GM19328 (cell line): Measurements from ENCODE around the gene XIST.
"Not testable (repeated sequence)": the region's sequence is repeated elsewhere in the genome, so short reads cannot be mapped to it uniquely, and the experiment has no call there.

Source experiments
- ATAC-seq: cut with Tn5 transposase; IDR thresholded peaks from one replicate; pipeline ENCODE4 v1.9.1; 2021; ENCODE audit warnings: mild to moderate bottlenecking, moderate library complexity; ENCODE audit not compliant: unreplicated experiment

Gene XIST

DNA sequence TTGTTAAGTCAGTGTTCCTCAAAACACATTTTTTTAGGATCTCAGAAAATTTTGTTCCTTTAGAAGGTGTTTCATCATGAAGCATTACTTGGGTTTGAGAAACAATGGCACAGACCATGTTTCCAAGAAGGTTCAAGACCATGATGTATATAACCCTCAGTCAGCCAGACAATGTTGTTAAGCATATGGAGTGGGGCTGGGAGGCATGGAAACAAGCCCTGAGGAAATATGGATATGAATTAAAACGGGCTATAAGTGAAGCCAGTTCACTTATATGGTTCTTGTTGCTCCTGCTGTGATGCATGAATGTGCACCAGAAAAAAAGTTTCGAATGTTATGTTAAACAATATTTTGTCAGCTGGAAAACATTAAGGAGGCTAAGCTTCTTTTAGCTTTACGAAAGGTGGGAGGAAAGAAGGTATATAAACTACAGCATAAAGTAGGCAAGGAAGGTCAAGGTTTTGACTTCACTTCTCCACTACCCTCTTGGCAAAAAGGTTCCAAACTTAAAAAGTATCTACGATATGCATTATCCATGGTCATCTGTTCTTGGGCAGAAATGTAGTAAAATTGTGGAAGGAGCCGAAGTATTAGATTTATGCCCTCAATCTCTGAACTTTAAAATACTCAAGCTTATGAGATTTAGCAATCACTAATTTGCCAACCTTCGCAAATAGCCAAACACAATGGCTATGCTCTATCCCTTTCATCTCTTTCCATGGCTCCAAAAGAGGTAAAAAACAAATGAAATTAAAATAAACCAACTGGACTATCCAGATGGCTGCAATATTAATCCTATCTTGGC, 12.2 kb downstream of the XIST start:
- no peak for ATAC-seq

DNA sequence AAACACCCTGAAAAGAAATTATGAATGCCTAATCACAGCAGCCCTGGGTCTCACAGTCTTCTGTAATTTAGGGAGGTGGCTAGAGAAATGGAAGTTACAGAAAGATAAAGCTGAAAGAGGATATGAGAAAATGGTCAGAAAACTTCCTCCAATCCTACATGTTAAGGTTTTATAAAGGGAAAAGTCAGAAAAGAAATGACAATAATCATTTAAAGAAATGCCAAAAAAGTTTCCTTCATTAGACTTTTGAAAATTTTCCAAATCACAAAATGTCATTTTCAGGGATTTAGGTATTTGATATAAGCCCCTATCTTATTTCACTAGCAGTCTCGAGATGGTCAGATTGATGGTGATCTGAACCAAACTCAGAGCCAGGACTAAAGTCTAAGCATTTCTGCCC, 13.4 kb downstream of the XIST start:
- no peak for ATAC-seq

DNA sequence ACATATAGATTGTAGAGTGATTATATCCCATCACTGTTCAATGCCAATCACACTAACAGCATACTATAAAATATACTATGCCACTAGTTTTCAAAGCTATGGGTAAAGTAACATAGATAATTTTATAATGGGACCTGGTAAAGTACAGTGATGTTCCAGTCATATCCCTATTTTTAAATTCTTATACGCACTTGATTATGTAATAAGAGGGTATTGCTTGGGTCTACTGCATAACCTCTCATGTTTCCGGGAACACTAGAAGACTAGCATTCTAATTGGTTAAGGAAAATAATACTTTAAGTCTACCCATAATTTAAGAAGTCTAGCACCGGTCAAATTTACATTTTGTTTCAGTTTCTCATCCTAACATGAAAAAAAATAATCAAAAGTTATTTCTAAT, 14.4 kb downstream of the XIST start:
- ATAC-seq, result no peak

DNA sequence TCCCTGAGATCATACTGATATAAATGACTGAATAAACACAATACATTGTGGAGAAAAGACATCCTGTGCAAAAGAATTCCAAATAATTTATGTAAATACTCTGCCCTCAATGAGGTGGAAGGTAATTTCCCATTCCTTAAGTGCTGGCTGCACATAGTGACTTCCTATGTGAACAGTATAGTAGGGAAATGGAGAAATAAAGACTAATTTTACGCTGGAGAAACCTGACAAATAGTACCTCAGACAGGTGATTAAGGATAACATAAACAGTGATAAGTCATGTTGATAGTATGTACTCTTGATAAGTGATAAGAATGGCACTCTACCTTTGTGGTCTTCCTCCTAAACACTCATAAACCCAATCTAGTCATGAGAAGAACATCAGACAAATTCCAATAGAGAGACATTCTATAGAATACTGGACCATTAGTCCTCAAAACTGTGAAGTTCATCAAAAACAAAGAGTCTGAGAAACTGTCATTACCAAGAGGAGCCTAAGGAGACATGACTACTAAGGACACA, 15.5 kb downstream of the XIST start:
- ATAC-seq, result no peak

DNA sequence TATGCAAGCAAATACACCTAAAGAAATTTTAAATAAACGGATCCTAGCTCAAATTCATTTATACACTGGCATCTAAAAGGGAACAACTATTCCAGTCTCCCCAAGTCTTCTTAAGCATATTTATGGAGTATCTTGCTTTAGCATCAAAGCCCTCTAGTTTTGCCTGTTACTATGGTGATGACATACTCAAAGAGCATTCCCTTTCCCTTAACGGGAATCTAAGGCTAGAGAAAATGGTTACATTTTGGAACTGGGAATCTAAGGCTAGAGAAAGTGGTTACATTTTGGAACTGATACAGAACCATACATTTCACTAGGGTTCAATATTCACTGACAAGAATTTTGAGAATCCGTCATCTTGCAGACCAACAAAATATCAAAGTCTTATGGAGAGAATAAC, 18.3 kb downstream of the XIST start:
- ATAC-seq, result no peak

DNA sequence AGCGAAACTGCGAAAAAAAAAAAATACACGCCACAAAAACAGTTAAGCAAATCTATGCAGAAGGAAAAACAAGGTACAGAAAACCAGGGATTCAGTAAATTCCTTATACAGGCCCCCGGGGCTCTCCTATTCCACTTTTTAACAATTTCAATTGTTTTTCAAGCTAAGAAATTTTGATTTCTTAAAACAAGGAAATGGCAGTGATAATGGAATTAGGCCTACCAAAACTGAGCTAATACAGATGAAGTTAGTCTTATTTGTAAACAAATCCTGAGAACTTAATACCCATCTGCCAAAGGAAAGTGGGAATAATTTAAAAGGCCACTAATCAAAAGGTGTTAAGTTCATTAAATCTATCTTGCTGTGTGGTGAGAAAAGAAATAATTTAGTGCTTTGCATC, 20.2 kb downstream of the XIST start:
- ATAC-seq, result no peak

DNA sequence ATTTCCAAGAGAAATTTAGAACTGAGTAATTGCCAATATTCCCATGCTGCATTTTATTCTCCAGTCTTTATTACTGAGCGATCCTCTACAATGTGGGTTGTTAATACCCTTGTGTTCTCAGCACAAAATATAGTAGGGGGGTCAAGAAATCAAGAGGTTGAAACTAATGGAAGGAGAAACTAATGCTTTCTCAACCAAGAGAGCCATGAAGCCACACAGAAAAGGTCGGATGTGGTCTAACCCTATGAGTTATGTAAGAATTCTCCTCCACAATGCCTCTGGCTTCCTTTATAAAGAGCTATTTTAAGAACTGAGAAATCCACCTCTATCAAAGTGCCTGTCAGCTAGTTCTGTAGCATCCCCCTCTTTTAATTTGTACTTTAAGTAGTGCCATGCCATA, 21.0 kb downstream of the XIST start:
- no peak for ATAC-seq

DNA sequence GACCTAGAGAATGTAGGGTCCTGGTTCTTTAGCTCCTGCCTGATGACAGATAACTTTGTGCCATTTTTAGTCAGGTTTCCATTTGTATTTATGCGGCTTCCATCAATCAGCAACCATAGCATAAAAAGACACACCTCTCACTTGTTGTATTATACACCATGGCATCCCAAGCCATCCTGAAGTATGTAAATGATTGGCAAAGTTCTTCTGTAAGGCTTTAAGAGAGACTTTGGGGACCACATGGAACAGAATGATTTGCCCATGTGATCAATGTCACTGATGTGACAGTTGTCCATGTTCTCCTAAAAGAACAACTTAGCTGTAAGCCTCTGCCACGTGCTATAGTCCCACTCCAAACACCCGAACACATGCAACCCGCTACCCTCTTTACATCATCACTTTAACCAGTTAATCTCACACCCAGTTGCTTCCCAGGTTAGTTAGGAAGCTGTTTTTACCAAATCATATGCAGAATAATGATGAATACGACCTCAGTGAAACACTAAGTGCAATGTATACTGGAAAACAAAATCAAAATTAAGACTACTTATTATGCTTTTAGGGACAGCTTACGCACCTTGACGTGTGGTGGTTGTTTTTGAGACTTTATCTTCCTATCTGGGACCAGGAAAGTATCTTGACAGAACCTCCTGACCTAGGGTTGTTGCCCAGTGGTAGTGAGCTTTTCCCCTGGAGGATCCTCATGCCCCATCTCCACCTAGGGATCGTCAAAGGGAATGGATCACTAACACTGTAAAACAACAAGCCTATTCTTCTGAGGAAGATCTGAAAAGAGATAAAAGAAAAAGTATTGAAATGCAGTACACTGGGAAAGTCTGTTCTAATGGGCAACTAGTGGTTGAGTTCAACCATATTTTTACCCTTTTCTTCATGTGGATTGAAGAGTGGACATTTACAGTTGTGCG, 21.8 kb downstream of the XIST start:
- no peak for ATAC-seq

DNA sequence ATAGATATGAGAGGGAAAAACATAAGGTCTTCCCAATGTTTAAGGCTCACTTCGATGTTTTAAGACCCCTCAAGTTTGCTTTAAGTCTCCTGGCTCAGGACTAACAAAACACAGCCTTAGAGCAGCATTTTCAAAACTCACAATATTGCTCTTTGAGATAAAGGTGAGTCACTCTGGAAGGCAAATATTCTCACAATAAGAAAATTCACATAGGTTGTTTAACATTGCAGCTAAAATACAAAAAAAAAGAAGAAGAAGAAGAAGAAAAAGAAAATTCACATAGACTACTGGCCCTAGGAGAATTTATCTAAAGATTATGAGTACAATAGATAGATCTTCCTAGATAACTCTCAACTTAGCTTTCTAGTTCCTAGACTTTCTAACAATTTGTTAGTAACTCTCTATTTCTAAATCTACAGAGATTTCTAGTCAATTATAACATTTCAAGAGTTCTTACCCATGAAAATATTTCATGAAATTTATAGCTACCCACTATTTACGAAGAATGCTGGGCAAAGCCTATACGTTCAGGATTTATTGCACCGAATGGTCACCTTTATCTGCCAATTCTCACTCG, 22.5 kb downstream of the XIST start:
- no peak for ATAC-seq

DNA sequence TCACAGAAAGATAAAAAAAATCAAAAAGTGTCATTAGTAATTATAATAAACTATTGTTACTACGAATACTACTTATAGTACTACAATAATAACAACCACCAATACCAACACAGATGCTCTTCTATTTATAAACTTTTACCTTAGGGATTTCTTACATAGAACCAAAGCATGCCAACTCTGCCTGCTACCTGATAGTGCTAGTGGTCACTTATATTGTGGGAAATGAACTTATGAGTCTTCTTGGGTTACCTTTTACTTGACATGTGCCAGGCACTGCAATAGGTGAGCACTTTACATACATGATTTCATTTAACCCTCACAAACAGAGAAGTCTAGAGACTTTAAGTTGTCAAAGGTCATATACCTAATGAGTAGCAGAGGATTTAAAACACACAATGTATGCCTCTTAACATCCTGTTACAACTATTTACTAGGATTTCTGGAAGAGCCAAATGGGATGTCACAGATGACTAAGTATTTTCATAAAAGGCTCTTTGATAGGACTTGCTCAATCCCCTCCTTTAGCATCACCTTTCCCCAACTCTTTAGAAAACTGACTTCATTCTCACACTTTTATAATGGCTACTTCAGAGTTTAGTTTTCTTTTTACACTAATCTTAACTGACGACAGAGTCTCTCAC, 24.3 kb downstream of the XIST start:
- ATAC-seq, result no peak

DNA sequence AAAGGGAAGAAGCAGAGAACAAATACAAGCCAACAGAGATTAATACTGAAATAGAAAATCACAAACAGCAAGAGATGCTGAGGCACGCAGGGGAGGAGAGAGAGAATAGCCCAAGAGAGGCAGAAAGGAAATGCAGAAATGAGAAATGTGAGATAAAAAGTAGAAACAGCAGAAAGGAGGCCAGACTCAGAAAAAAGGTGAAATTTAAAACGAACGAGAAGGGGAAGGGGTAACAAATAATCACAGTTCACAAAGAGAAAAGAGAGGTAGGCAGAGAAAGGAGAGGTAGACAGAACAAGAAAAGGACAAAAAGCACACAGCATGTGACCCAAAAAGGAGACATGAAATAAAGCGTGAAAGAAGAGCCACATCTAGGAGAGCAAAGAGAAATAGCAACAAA, 25.1 kb downstream of the XIST start:
- ATAC-seq, result no peak

DNA sequence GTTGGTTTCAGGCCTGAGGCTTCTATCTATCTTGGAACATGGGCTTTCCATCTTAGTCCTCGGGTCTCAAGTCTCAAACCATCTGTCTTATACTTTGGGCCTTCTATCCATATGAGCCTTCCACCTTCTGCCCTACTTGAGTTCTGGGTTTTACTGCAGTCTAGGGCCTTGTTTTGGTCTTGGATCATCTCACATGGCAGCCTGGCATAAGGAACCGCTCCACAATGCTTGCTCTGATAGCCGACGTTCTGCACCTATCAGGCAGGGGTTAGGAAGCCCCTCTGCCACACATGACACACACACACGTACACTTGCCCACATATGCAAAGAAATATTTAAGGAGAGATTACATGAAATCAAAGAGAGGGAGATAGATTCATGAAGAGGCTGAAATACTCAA, 25.5 kb downstream of the XIST start:
- no peak for ATAC-seq

DNA sequence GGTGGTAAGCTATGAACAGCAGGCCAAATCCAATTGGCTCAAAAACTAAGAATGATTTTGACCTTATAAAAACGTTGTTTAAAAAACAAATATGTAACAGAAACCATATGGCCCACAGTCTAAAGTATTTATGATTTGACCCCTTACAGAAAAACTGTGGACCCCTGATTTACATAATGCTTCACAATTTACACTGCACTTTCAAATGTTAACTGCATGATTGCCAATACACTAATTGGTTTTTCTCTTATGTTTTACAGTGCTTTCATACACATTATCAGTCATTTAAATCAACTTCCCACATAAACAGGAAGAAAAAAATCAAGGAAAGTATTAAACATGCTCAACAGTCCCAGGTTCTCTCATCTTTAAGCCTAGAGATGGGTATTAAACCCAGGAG, 26.9 kb downstream of the XIST start:
- ATAC-seq, result no peak

DNA sequence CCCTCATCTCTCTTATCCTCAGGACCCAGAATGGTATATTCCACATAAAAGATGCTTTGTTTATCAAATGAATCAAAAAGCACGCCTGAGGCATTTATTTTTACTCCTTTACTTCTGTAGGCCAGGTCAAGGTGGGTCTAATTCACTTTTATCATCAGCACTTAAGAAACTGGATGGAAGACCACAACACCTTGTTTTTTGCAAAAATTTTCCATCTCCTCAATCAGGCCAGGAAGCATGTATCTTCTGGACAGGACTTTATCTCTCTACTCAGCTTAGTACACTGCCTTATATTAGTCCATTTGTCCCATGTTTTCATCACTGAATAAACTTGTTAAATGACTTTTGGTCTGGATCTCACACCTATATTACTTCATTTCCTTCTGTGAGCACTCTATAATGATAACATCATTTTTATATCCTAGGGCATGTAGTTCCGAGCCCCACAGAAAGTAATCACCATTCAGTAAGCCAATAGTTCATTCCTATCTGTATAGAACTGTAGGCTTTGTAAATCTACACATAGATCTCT, 29.0 kb downstream of the XIST start:
- no peak for ATAC-seq

DNA sequence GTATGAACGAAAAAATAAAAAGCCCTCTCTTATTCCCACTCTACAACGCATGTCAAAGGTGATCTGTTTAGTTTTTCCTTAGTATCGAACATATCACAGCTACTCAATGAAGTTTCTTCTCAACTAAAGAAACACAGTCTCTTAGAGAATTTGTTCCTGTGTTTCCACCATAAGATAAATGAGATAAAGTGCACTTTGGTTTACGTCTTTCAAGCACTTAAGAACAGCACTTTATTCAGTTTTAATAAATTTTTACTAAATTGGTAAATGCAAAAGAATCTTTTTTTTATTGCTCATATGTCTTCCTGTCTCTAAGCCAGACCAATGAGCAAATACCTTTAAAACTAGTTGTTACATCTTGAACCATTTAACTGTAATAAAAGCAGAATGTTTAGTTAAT, 29.7 kb downstream of the XIST start:
- ATAC-seq, result no peak

DNA sequence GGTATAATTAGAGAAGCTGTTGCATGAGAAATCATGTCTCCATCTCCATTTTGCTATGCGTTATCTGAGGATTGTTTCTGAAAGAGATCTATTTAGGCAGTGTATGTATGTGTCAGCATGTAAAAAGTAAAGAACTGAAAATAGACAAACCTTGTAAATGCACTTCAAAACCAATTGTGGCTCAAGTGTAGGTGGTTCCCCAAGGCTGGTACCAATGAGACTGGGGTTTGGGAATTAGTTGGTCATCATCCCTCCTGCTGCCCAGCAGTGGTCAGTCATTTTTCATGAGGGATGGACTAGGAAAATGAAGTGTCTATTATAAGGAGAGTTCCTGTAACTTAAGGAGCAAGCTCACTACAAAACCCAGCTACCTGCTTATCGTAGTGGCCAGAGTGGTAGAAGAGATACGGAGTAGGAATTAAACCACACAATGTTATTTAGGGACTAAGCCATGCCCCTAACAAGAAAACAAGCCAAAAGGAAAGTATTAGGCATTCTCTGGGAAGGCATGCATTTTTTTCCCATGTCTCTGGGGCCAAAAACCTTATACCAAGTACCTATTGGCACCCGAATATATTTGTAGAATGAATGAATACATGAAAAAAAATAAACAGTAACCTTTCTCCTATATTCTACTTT, 30.5 kb downstream of the XIST start:
- no peak for ATAC-seq

DNA sequence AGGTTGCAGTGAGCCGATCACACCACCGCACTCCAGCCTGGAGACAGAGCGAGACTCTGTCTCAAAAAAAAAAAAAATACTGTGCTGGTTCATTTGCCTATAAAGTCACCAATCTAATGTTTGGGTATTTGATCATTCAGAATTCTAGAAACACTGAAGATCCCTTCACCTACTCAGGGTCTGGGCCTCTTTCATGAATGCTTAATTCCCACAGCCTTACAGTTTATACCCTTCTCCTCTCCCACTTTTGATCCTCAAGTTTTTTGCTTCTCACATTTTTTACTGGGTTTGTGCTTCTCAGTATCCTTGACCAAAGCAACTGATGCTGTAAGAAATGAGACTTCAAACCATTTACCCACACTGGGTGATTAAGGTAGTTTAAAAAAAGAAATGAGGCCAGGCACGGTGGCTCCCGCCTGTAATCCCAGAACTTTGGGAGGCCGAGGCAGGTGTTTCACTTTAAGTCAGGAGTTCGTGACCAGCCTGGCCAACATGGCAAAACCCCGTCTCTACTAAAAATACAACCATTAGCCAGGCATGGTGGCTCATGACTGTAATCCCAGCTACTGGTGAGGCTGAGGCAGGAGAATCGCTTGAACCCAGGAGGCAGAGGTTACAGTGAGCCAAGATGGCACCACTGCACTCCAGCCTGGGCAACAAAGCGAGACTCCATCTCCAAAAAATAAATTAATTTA, 32.5 kb downstream of the XIST start:
- not testable (repeated sequence) for ATAC-seq

DNA sequence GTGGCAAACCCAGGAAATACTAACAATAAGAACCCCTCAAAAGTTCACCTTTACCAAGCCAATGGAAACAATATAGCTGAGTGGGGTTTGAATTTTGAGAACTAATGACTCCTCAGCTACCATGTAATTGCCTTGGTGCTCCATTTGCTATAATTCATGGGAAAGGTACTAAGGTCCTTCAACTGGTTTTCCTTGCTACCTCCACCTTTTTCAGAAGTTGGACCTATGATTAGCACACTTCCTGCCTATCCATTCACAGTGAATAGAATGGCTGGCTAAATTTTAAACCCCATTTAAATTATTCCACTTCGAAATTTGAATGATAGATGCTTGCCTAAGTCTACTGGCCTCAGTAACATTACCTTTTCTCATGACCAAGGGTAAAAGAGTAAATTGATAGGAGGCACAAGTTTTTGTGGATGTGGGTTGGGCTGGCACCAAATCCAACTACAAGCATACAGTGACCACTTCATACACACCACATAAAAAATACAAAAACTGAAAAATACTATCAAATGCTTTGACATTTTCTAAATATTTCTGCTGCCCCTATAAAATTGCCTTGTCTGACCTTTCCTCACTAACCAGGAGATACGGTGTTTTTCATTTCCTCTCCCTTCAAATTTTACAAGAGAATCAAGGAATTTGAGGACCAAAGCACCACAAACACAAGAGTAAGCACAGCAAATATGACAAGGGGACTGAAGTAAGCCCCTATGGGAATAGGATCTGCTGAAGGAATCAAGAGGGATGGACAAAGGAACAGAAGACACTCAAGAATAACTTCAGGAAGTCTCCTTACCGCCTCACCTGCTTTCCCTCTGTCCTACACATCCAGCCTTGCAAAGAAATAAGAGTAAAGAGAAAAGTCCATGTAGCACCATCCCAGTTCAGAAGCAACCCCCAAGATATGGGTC, 34.1 kb downstream of the XIST start:
- no peak for ATAC-seq
